ENCODE results near the gene PANK3. TPM values are rescaled to one million over a fixed set of nuclear protein-coding genes. Genes with fewer than 3 reads are reported as not detected.
"Not testable (repeated sequence)": the region's sequence is repeated elsewhere in the genome, so short reads cannot be mapped to it uniquely, and the experiment has no call there.

The PANK3 gene
- polyA plus RNA-seq, 3 donors = 9.0 to 11.9 (median 9.3) TPM

- Mint-ChIP-seq H3K9me3 (peaks cover 0 to 6% (median 3%) of the 10 kb centered on the region in 7 donors), H3K27me3 (ENCODE audit: low read depth in 3 of 3) (peaks cover 3 to 7% (median 5%) of the 10 kb centered on the region in 3 donors), H3K4me1 (peaks cover 1% of the 10 kb centered on the region), H3K4me3 (no peak overlapping the region), H3K36me3 (no peaks in the 10 kb centered on the region), H3K27ac (no peak overlapping the region)
- no peak overlapping the region for H3K4me2 ChIP-seq (replicated peaks; ENCODE audit: extremely low read depth, low read length, poor library complexity, severe bottlenecking)
- no peaks in the 10 kb centered on the region for H3K9me3 ChIP-seq (replicated peaks in 1 of 2; ENCODE audit: control insufficient read depth in 1 of 2, insufficient read depth in 1 of 2, low read length in 2 of 2)
- DNase-seq = no peak
- no peak overlapping the region for H2AFZ ChIP-seq (ENCODE audit: insufficient read depth, low read depth, low read length, poor library complexity, severe bottlenecking)
- no peaks in the 10 kb centered on the region for H3K36me3 ChIP-seq (replicated peaks in 1 of 2; ENCODE audit: control insufficient read depth in 1 of 2, insufficient read depth in 2 of 2, low read length in 2 of 2)
- H4K20me1 ChIP-seq (ENCODE audit: insufficient read depth, low read length) = no peaks in the 10 kb centered on the region
- no peaks in the 10 kb centered on the region for H3K27me3 ChIP-seq (ENCODE audit: control insufficient read depth in 2 of 2, insufficient read depth in 2 of 2, low read length in 2 of 2)
- H3K4me3 ChIP-seq (replicated peaks in 1 of 3; ENCODE audit: low read depth in 2 of 3, low read length in 3 of 3) = no peak overlapping the region
- intact Hi-C loops (cut with micrococcal nuclease) = no loop called here
- no peaks in the 10 kb centered on the region for H3K79me2 ChIP-seq (ENCODE audit: insufficient read depth, low read length)
- H3K27ac ChIP-seq (ENCODE audit: low read depth in 1 of 2, low read length in 2 of 2) = no peak overlapping the region
- H3K4me1 ChIP-seq (ENCODE audit: control insufficient read depth in 1 of 2, insufficient read depth in 2 of 2, low read length in 2 of 2) = no peaks in the 10 kb centered on the region
- WGBS (ENCODE audit: insufficient coverage) = 30% methylated on average over 2 of the region's 3 CpGs
- H3K9ac ChIP-seq (ENCODE audit: insufficient read depth, low read length, poor library complexity, severe bottlenecking) = no peak overlapping the region
- TF ChIP-seq CTCF (IDR thresholded peaks at IDR 0.05) = no peak
Observed at GRCh38 chr5:168598639-168599038, 19.5 kb upstream of the PANK3 start.

- Histone ChIP-seq H3K9me3 (replicated peaks in 1 of 2; ENCODE audit: control insufficient read depth in 1 of 2, insufficient read depth in 1 of 2, low read length in 2 of 2) (no peaks in the 10 kb centered on the region), H3K79me2 (ENCODE audit: insufficient read depth, low read length) (no peaks in the 10 kb centered on the region), H3K27ac (ENCODE audit: low read depth in 1 of 2, low read length in 2 of 2) (no peak overlapping the region), H4K20me1 (ENCODE audit: insufficient read depth, low read length) (no peaks in the 10 kb centered on the region), H3K36me3 (replicated peaks in 1 of 2; ENCODE audit: control insufficient read depth in 1 of 2, insufficient read depth in 2 of 2, low read length in 2 of 2) (no peaks in the 10 kb centered on the region), H3K4me1 (ENCODE audit: control insufficient read depth in 1 of 2, insufficient read depth in 2 of 2, low read length in 2 of 2) (no peaks in the 10 kb centered on the region), H3K9ac (ENCODE audit: insufficient read depth, low read length, poor library complexity, severe bottlenecking) (no peak overlapping the region), H2AFZ (ENCODE audit: insufficient read depth, low read depth, low read length, poor library complexity, severe bottlenecking) (no peak overlapping the region), H3K4me3 (replicated peaks in 1 of 3; ENCODE audit: low read depth in 2 of 3, low read length in 3 of 3) (no peak overlapping the region), H3K27me3 (ENCODE audit: control insufficient read depth in 2 of 2, insufficient read depth in 2 of 2, low read length in 2 of 2) (no peaks in the 10 kb centered on the region), H3K4me2 (replicated peaks; ENCODE audit: extremely low read depth, low read length, poor library complexity, severe bottlenecking) (no peak overlapping the region)
- no CpG with 5 or more reads among the region's 2 CpGs for WGBS (ENCODE audit: insufficient coverage)
- no peak for TF ChIP-seq CTCF (IDR thresholded peaks at IDR 0.05)
- Mint-ChIP-seq H3K9me3 (peaks cover 0 to 8% (median 3%) of the 10 kb centered on the region in 7 donors), H3K36me3 (no peaks in the 10 kb centered on the region), H3K4me1 (peaks cover 1% of the 10 kb centered on the region), H3K27me3 (ENCODE audit: low read depth in 3 of 3) (peaks cover 2 to 7% (median 5%) of the 10 kb centered on the region in 3 donors), H3K4me3 (no peak overlapping the region), H3K27ac (no peak overlapping the region)
- no peak for DNase-seq
- intact Hi-C loops (cut with micrococcal nuclease) = no loop called here
Observed at GRCh38 chr5:168596927-168597326, 17.8 kb upstream of the PANK3 start.

GRCh38 chr5:168596122-168596521 is 17.0 kb upstream of the PANK3 start:
- H3K9ac ChIP-seq (ENCODE audit: insufficient read depth, low read length, poor library complexity, severe bottlenecking); H4K20me1 ChIP-seq (ENCODE audit: insufficient read depth, low read length); H3K79me2 ChIP-seq (ENCODE audit: insufficient read depth, low read length); H3K27ac Mint-ChIP-seq; H3K27me3 Mint-ChIP-seq (ENCODE audit: low read depth in 3 of 3); H3K4me1 ChIP-seq (ENCODE audit: control insufficient read depth in 1 of 2, insufficient read depth in 2 of 2, low read length in 2 of 2); intact Hi-C loops (cut with micrococcal nuclease); DNase-seq; H3K27ac ChIP-seq (ENCODE audit: low read depth in 1 of 2, low read length in 2 of 2); H3K4me3 ChIP-seq (replicated peaks in 1 of 3; ENCODE audit: low read depth in 2 of 3, low read length in 3 of 3); H3K36me3 ChIP-seq (replicated peaks in 1 of 2; ENCODE audit: control insufficient read depth in 1 of 2, insufficient read depth in 2 of 2, low read length in 2 of 2); H3K4me2 ChIP-seq (replicated peaks; ENCODE audit: extremely low read depth, low read length, poor library complexity, severe bottlenecking); H2AFZ ChIP-seq (ENCODE audit: insufficient read depth, low read depth, low read length, poor library complexity, severe bottlenecking); H3K4me1 Mint-ChIP-seq; H3K4me3 Mint-ChIP-seq; H3K27me3 ChIP-seq (ENCODE audit: control insufficient read depth in 2 of 2, insufficient read depth in 2 of 2, low read length in 2 of 2); H3K9me3 ChIP-seq (replicated peaks in 1 of 2; ENCODE audit: control insufficient read depth in 1 of 2, insufficient read depth in 1 of 2, low read length in 2 of 2); H3K9me3 Mint-ChIP-seq; H3K36me3 Mint-ChIP-seq: not testable (repeated sequence)
- WGBS (ENCODE audit: insufficient coverage) = no CpG with 5 or more reads among the region's 1 CpG
